Glutamatergic neuron (in vitro differentiated cells): ENCODE measurements around the gene ODF2L. TPM values are rescaled to one million over a fixed set of nuclear protein-coding genes. Genes with fewer than 3 reads are reported as not detected.

ENCODE experiments used
- DNase-seq: peaks from one replicate; pipeline ENCODE4 v3.0.0; 2022
- H3K27ac Mint-ChIP-seq: one replicate; pipeline ENCODE4 v1.8.0; 2020; ENCODE audit warnings: mild to moderate bottlenecking, mixed read lengths, inconsistent platforms; ENCODE audit not compliant: unreplicated experiment
- H3K27me3 Mint-ChIP-seq: one replicate; pipeline ENCODE4 v1.8.0; 2020; ENCODE audit warnings: mild to moderate bottlenecking, moderate library complexity, mixed read lengths, inconsistent platforms; ENCODE audit not compliant: unreplicated experiment
- H3K36me3 Mint-ChIP-seq: one replicate; pipeline ENCODE4 v1.8.0; 2020; ENCODE audit warnings: mild to moderate bottlenecking, mixed read lengths, inconsistent platforms; ENCODE audit not compliant: unreplicated experiment
- H3K4me1 Mint-ChIP-seq: one replicate; pipeline ENCODE4 v1.8.0; 2020; ENCODE audit warnings: mild to moderate bottlenecking, low read depth, mixed read lengths, inconsistent platforms; ENCODE audit not compliant: unreplicated experiment
- H3K4me3 Mint-ChIP-seq: one replicate; pipeline ENCODE4 v1.8.0; 2020; ENCODE audit warnings: mild to moderate bottlenecking, mixed read lengths, inconsistent platforms; ENCODE audit not compliant: unreplicated experiment
- H3K9me3 Mint-ChIP-seq: one replicate; pipeline ENCODE4 v1.8.0; 2020; ENCODE audit warnings: mild to moderate bottlenecking, moderate library complexity, mixed read lengths, inconsistent platforms; ENCODE audit not compliant: unreplicated experiment
- total RNA-seq: library from RNA; stranded (reverse); fragmentation: NEBNext Ultra II Directional; extraction: Animal tissue kit (Norgen Biotek cat#: 25700); gene quantifications from one replicate; pipeline ENCODE4 v1.2.1, GENCODE V29; 2021; ENCODE audit not compliant: unreplicated experiment
- TF ChIP-seq, protein P1 (sequence below): fragments of 200-600 bp; sonication (generic); IDR thresholded peaks from one replicate; pipeline ENCODE4 v1.5.0; 2021; ENCODE audit not compliant: partially characterized antibody, unreplicated experiment

The ODF2L gene
- total RNA-seq, 1 donor from 2014 or later = 61.1 TPM

DNA sequence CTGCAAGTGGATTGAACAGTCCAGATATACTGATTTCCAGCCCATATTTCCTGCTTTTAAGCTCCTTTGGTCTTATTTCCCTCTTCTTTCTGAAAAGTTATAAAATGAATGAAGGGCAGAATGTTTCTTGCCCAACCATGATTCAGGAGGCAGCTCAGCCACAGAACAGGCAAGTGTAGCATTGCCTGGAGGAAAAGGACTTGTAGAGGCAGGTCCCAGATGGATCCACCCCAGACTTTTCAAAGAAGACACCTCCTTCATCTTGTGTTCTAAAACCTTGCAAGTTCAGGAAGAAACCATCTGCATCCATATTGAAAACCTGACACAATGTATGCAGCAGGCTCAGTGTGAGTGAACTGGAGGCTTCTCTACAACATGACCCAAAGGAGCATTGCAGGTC lies 27.8 kb upstream of the ODF2L start, which contains the start of gene CLCA2:
Gene CLCA2 (plus strand): TSS at position 299 of the 400 bp plus-strand sequence. CDS start 77 bp downstream, at position 376.
- peaks cover 4% of the 10 kb centered on the region for H3K4me1 Mint-ChIP-seq
- H3K9me3 Mint-ChIP-seq = peaks cover 1% of the 10 kb centered on the region
- DNase-seq = no peak
- no peak within 1 kb of the TSS for H3K27ac Mint-ChIP-seq
- TF ChIP-seq, protein P1, sequence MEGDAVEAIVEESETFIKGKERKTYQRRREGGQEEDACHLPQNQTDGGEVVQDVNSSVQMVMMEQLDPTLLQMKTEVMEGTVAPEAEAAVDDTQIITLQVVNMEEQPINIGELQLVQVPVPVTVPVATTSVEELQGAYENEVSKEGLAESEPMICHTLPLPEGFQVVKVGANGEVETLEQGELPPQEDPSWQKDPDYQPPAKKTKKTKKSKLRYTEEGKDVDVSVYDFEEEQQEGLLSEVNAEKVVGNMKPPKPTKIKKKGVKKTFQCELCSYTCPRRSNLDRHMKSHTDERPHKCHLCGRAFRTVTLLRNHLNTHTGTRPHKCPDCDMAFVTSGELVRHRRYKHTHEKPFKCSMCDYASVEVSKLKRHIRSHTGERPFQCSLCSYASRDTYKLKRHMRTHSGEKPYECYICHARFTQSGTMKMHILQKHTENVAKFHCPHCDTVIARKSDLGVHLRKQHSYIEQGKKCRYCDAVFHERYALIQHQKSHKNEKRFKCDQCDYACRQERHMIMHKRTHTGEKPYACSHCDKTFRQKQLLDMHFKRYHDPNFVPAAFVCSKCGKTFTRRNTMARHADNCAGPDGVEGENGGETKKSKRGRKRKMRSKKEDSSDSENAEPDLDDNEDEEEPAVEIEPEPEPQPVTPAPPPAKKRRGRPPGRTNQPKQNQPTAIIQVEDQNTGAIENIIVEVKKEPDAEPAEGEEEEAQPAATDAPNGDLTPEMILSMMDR = no peak
- H3K4me3 Mint-ChIP-seq = no peak within 1 kb of the TSS
- no peaks in the 10 kb centered on the region for H3K36me3 Mint-ChIP-seq
- H3K27me3 Mint-ChIP-seq = no peaks in the 10 kb centered on the region

DNA sequence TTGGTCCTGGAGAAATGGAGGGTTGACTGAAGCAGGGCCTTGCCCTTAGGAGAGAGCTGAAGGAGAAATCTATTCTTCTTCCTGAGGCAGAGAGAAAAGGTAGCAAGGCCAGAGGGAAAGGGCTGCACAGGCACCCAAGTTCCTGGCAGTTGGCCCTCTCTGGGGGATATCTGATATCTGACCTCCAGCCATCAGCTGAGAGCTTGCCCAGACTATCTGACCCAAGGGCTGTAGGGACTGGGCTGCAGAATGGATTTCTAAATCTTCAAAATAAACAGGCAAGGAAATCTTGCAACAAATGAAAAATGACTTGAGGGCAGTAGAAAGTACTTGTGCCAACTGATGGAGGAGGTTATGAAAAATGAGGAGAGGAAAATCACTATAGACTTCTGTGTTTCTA lies 27.4 kb upstream of the ODF2L start:
- Mint-ChIP-seq H3K36me3 (no peaks in the 10 kb centered on the region), H3K4me1 (peaks cover 4% of the 10 kb centered on the region), H3K4me3 (no peak overlapping the region), H3K9me3 (peaks cover 1% of the 10 kb centered on the region), H3K27me3 (no peaks in the 10 kb centered on the region), H3K27ac (no peak overlapping the region)
- no peak for DNase-seq
- TF ChIP-seq, protein P1 = no peak

DNA sequence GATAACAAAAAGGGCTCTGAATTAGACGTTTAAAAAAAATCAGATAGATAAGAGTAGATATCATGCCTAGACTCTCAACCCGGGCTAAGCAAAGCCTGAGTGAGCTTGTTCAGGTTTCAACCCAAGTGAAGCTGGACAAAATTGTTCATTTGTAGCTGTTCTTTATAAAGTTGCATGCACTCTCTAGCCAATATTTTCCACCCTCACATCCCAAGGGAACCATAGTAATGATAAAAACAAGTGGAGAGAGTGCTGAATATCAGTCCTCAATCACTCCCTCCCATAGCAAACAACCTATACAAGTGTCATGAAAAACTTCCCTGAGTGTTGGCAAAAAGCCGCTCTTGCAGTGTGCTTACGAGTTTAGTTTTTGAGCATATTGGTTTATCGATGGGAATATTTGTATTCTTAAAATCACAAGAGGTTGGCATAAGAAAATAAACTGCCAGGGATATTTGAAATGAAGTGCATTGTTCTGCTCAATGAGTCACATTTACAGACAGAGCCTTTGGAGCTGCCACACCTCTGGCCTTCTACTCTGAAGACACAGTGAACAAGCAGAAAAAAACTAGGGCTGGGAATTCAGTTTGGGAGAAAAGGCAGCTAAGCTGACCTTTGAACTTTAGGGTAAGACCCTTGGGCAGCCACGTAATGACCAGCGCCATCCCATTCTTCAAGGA lies 25.6 kb upstream of the ODF2L start:
- no peak for DNase-seq
- TF ChIP-seq, protein P1 = no peak
- Mint-ChIP-seq H3K27me3 (no peaks in the 10 kb centered on the region), H3K9me3 (peaks cover 1% of the 10 kb centered on the region), H3K27ac (no peak overlapping the region), H3K36me3 (no peaks in the 10 kb centered on the region), H3K4me1 (peaks cover 4% of the 10 kb centered on the region), H3K4me3 (no peak overlapping the region)

DNA sequence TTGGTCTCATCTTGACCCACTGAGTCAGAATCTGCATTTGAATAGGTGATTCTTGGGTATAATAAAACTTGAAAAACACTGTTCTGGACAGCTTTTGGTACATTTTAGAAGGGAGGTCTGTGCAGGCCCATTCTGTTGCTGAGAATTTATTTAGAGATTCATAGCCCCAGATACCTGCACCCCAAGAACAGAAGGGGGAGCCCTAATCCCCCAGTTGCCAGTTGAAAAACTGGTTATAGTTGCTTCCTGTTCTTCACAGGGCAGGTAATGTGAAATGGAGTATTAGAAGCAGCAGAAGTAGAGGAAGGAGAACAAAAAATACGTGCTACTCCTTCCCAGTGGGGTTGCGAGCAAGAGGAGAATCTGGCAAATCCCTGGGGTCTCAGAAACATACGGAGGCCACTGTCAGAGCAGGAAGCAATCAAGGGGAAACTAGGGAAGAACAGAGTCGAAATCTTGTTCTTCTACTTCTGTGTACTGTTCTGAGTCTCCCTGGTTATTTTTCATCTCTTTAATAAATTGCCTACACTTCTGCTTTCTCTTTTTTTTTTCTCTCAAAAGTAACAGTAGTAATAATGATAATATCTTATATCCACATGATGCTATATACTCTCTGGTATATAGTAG lies 23.3 kb upstream of the ODF2L start:
- TF ChIP-seq, protein P1 = no peak
- no peak for DNase-seq
- Mint-ChIP-seq H3K27me3 (no peaks in the 10 kb centered on the region), H3K36me3 (no peaks in the 10 kb centered on the region), H3K27ac (no peak overlapping the region), H3K4me1 (peaks cover 4% of the 10 kb centered on the region), H3K9me3 (peaks cover 1% of the 10 kb centered on the region), H3K4me3 (no peak overlapping the region)

DNA sequence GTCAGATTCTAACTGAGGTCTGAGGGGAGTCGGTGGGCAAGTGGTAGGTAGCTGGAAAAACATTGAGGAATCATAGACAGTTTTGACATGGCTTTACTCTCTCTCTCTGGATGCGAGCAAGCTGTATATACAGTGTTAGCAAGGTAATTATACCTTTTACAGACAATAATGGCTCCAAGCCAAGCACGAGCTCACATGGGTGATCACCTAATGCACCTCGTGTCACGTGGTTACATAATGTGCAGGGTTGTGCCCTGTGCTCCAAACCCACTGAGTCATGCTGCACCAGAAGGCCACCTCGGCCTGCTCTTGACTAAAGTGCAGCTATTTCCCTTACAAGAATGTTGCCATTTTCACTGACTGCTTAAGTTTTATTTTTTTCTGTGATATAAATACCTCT lies 20.2 kb upstream of the ODF2L start:
- DNase-seq = no peak
- Mint-ChIP-seq H3K4me1 (peaks cover 4% of the 10 kb centered on the region), H3K27ac (no peak overlapping the region), H3K9me3 (no peaks in the 10 kb centered on the region), H3K36me3 (no peaks in the 10 kb centered on the region), H3K27me3 (no peaks in the 10 kb centered on the region), H3K4me3 (no peak overlapping the region)
- TF ChIP-seq, protein P1 = no peak
